Activated CD8-positive, alpha-beta T cell treated with anti-CD3 and anti-CD28 coated beads for 36 hours (primary cell): Measurements from ENCODE around the gene DCST1. TPM values are rescaled to one million over a fixed set of nuclear protein-coding genes. Genes with fewer than 3 reads are reported as not detected.

Experiments
- ATAC-seq: fragments of 200-7000 bp; cut with Tn5 transposase; one replicate; pipeline ENCODE4 v1.10.0; 2021; ENCODE audit warnings: mild to moderate bottlenecking, moderate library complexity
- CTCF ChIA-PET: fragments of 350-600 bp; sonication (Branson Sonifier 250); formaldehyde crosslinking; loops from one replicate; lab custom pipeline; 2021; ENCODE audit warnings: antibody characterized with exemption; lab: Charles Lee
- POLR2A ChIA-PET: fragments of 350-600 bp; sonication (Branson Sonifier 250); formaldehyde crosslinking; loops from one replicate; lab custom pipeline; 2021; ENCODE audit warnings: antibody characterized with exemption; lab: Charles Lee
- DNase-seq: peaks from one replicate; pipeline ENCODE4 v3.0.0-alpha.2; 2020
- H3K27ac Mint-ChIP-seq: one replicate; pipeline ENCODE4 v1.8.0; 2021; ENCODE audit warnings: mild to moderate bottlenecking, mixed read lengths
- H3K27me3 Mint-ChIP-seq: one replicate; pipeline ENCODE4 v1.8.0; 2021; ENCODE audit warnings: mixed read lengths
- H3K36me3 Mint-ChIP-seq: one replicate; pipeline ENCODE4 v1.8.0; 2021; ENCODE audit warnings: low read depth, mixed read lengths
- H3K4me1 Mint-ChIP-seq: one replicate; pipeline ENCODE4 v1.8.0; 2021; ENCODE audit warnings: low read depth, mixed read lengths
- H3K4me3 Mint-ChIP-seq: one replicate; pipeline ENCODE4 v1.8.0; 2021; ENCODE audit warnings: mild to moderate bottlenecking, moderate library complexity, mixed read lengths
- H3K9me3 Mint-ChIP-seq: one replicate; pipeline ENCODE4 v1.8.0; 2021; ENCODE audit warnings: mixed read lengths
- CTCF ChIP-seq: fragments of 200-600 bp; IDR thresholded peaks from one replicate; pipeline ENCODE4 v1.8.0; 2022; ENCODE audit warnings: antibody characterized with exemption, mild to moderate bottlenecking
- intact Hi-C: fragments of 100-400 bp; cut with micrococcal nuclease; formaldehyde crosslinking; loops from one replicate; pipeline ENCODE4 v1.10.0; 2022
- total RNA-seq, 2 experiments: library from RNA; stranded (reverse); gene quantifications; one replicate each; pipeline ENCODE4 v1.2.3, GENCODE V29; 2021

The DCST1 gene
- total RNA-seq, 2 experiments from 2014 or later: not detected

- ATAC-seq (peak; percentile 22), DNase-seq (peak; percentile 91)
- peak overlapping the region; percentile 70 for H3K4me3 Mint-ChIP-seq
- peaks cover 39% of the 10 kb centered on the region for H3K4me1 Mint-ChIP-seq
- intact Hi-C loops: loop anchor here (5.0 kb wide), 1 partner anchor 37 kb away; the partner anchor contains the start of gene PYGO2
- ChIA-PET CTCF (interaction anchor here (0.7 to 5.3 kb wide), 37 partner anchors 9 to 1343 kb away, joined by 3 to 108 read pairs (median 5); partner anchors contain the start of genes ADAM15, CKS1B, EFNA4 and FLAD1), POLR2A (interaction anchor here (0.5 to 8.6 kb wide), 17 partner anchors 9 to 240 kb away, joined by 3 to 85 read pairs (median 5); partner anchors contain the start of genes ADAM15, CKS1B, FLAD1 and PBXIP1)
- H3K36me3 Mint-ChIP-seq: no peaks in the 10 kb centered on the region
- no peaks in the 10 kb centered on the region for H3K27me3 Mint-ChIP-seq
- no peaks in the 10 kb centered on the region for H3K9me3 Mint-ChIP-seq
- peak; percentile 94 for TF ChIP-seq CTCF
- H3K27ac Mint-ChIP-seq: peak overlapping the region; percentile 91
These were observed 34.6 kb upstream of the DCST1 start for GRCh38 chr1:154998818-154999570.

- ChIA-PET POLR2A (interaction anchor here (0.6 to 8.6 kb wide), 19 partner anchors 9 to 241 kb away, joined by 3 to 85 read pairs (median 5); partner anchors contain the start of genes ADAM15, CKS1B, FLAD1 and PBXIP1), CTCF (interaction anchor here (0.7 to 5.3 kb wide), 35 partner anchors 8 to 1343 kb away, joined by 3 to 108 read pairs (median 5); partner anchors contain the start of genes ADAM15, CKS1B, EFNA4 and FLAD1)
- intact Hi-C loops: loop anchor here (5.0 kb wide), 1 partner anchor 37 kb away; the partner anchor contains the start of gene PYGO2
- Mint-ChIP-seq H3K36me3 (peaks cover 5% of the 10 kb centered on the region), H3K9me3 (no peaks in the 10 kb centered on the region), H3K27me3 (no peaks in the 10 kb centered on the region), H3K4me3 (peak overlapping the region; percentile 70), H3K4me1 (peaks cover 40% of the 10 kb centered on the region), H3K27ac (peak overlapping the region; percentile 91)
- ATAC-seq (peak; percentile 11), DNase-seq (peak; percentile 84)
- no peak for TF ChIP-seq CTCF
These were observed 33.8 kb upstream of the DCST1 start for GRCh38 chr1:154999571-155000410.

GRCh38 chr1:155000411-155000725 lies 33.3 kb upstream of the DCST1 start:
- intact Hi-C loops: no loop called here
- DNase-seq: peak; percentile 76

More at GRCh38 chr1:155000411-155000725, 33.3 kb upstream of the DCST1 start:
- Mint-ChIP-seq H3K9me3 (no peaks in the 10 kb centered on the region), H3K27ac (peak overlapping the region; percentile 91), H3K4me1 (peaks cover 41% of the 10 kb centered on the region), H3K27me3 (no peaks in the 10 kb centered on the region), H3K36me3 (peaks cover 5% of the 10 kb centered on the region), H3K4me3 (peak overlapping the region; percentile 70)
- ChIA-PET CTCF (interaction anchor here (1.1 to 5.3 kb wide), 15 partner anchors 8 to 91 kb away, joined by 4 to 108 read pairs (median 10); partner anchors contain the start of genes ADAM15, CKS1B, EFNA4 and FLAD1), POLR2A (interaction anchor here (0.6 to 8.6 kb wide), 12 partner anchors 8 to 66 kb away, joined by 3 to 85 read pairs (median 6); partner anchors contain the start of genes ADAM15, CKS1B, FLAD1 and PYGO2)
- no peak for ATAC-seq
- TF ChIP-seq CTCF: no peak
